Myocyte (in vitro differentiated cells): ENCODE data around the gene RMRP. TPM values are rescaled to one million over a fixed set of nuclear protein-coding genes. Genes with fewer than 3 reads are reported as not detected.
"Not testable (repeated sequence)": the region's sequence is repeated elsewhere in the genome, so short reads cannot be mapped to it uniquely, and the experiment has no call there.

ENCODE experiments used
- DNase-seq: peaks from one replicate; pipeline ENCODE4 v3.0.0-alpha.2; 2012; ENCODE audit warnings: low read depth
- total RNA-seq: library from RNA; depleted of rRNA; stranded (reverse); fragments of >200 nt; gene quantifications from 2 replicates; pipeline ENCODE4 v1.2.3, GENCODE V29; 2014

Gene RMRP
- total RNA-seq, 1 donor from 2014 or later, result 3,603 TPM

GRCh38 chr9:35646153-35646532 is 11.7 kb downstream of the RMRP start:
- DNase-seq, result no peak

GRCh38 chr9:35645736-35646135 is 12.1 kb downstream of the RMRP start:
- DNase-seq, result not testable (repeated sequence)

GRCh38 chr9:35643046-35643445 is 14.8 kb downstream of the RMRP start:
- DNase-seq, result peak; percentile 50

GRCh38 chr9:35641478-35641877 is 16.3 kb downstream of the RMRP start:
- DNase-seq, result not testable (repeated sequence)

- not testable (repeated sequence) for DNase-seq
Observed at GRCh38 chr9:35640431-35640830, 17.4 kb downstream of the RMRP start.

- no peak for DNase-seq
Observed at GRCh38 chr9:35639631-35640030, 18.2 kb downstream of the RMRP start.

- DNase-seq, result not testable (repeated sequence)
Observed at GRCh38 chr9:35639225-35639624, 18.6 kb downstream of the RMRP start.

- not testable (repeated sequence) for DNase-seq
Observed at GRCh38 chr9:35638751-35639150, 19.1 kb downstream of the RMRP start.

- not testable (repeated sequence) for DNase-seq
Observed at GRCh38 chr9:35637427-35637955, 20.3 kb downstream of the RMRP start.

- DNase-seq, result not testable (repeated sequence)
Observed at GRCh38 chr9:35636877-35637246, 21.0 kb downstream of the RMRP start.

GRCh38 chr9:35636135-35636876 is 21.5 kb downstream of the RMRP start:
- no peak for DNase-seq

- no peak for DNase-seq
Observed at GRCh38 chr9:35635730-35636129, 22.1 kb downstream of the RMRP start.

- no peak for DNase-seq
Observed at GRCh38 chr9:35629597-35629996, 28.2 kb downstream of the RMRP start.

- DNase-seq, result no peak
Observed at GRCh38 chr9:35628389-35628991, 29.3 kb downstream of the RMRP start.

GRCh38 chr9:35627575-35627974 is 30.2 kb downstream of the RMRP start:
- DNase-seq, result no peak

- DNase-seq, result peak; percentile 70
Observed at GRCh38 chr9:35619800-35620158, 38.0 kb downstream of the RMRP start.

GRCh38 chr9:35618854-35619799 is 38.7 kb downstream of the RMRP start:
- peak; percentile 76 for DNase-seq

GRCh38 chr9:35618325-35618727 is 39.5 kb downstream of the RMRP start, which contains the start of gene CD72:
TSS of gene CD72 (minus strand) at chr9:35618413. CDS start at chr9:35618303, 110 bp downstream.
- no peak for DNase-seq

GRCh38 chr9:35617548-35617947 is 40.3 kb downstream of the RMRP start:
- DNase-seq, result no peak

- DNase-seq, result peak; percentile 43
Observed at GRCh38 chr9:35616681-35617459, 40.9 kb downstream of the RMRP start.
